T-helper 1 cell (primary cell): ENCODE data around the gene PHC3.
"Not testable (repeated sequence)": the region's sequence is repeated elsewhere in the genome, so short reads cannot be mapped to it uniquely, and the experiment has no call there.

Source experiments
- DNase-seq, 5 donors: peaks; one replicate each; pipeline ENCODE4 v3.0.0-alpha.2; 2012 to 2020

Gene PHC3

DNA sequence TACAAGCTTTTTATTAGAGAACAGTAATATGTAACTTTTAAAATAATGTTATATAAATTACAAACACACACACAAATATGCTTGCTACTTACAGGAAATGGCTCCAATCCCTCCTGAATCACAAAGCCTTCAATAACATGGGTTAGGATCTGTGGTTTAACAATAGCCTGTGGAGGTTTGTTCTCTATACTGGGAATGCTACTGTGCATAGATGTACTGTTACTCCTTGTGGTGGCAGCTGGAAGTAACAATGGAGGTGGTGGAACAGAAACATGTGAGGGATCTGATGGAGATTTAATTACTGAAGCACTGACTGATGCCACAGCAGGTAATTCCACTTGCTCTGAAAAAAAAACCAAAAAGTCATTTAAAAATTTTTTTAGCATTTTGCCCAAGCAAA, 64.4 kb downstream of the PHC3 start:
- DNase-seq, result no peak

DNA sequence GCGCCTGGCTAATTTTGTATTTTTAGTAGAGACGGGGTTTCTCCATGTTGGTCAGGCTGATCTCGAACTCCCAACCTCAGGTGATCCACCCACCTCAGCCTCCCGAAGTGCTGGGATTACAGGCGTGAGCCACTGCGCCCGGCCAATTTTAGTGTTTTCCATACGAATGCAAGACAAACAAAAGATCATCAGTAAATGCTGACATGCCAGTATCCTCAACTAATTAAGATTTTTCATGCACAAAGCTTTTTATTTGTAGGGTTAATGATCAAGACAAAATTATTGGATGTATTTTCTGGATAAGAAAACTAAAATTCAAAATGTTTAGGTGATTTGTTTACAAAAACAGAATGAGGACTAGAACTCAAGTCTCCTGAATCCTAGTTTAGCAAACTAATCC, 67.4 kb downstream of the PHC3 start:
- DNase-seq, result not testable (repeated sequence)

DNA sequence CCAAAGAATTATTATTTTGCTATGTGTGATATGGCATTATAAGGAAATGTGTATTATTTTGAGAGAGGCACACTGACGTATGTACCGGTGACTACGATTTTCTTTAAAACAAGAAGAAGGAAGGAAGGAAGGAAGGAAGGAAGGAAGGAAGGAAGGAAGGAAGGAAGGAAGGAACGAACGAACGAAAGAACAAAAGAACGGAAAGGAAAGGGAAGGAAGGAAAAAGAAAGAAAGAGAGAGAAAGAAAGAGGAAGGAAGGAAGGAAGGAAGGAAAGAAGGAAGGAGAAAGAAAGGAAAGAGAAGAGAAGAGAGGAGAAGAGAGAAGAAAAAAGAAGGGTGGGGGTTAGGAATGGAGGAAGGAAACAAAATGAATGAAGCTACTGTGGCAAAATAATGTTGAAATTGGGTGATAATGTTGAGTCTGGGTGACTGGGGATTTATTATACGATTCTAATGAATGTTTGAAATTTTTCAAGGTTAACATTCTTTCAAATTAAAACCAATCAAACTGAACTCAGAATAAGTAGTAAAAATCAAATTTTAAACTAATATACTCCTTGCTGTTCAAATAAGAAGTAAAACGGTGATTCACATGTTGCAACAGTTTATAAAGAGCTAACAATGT, 70.3 kb downstream of the PHC3 start:
- DNase-seq, result no peak

DNA sequence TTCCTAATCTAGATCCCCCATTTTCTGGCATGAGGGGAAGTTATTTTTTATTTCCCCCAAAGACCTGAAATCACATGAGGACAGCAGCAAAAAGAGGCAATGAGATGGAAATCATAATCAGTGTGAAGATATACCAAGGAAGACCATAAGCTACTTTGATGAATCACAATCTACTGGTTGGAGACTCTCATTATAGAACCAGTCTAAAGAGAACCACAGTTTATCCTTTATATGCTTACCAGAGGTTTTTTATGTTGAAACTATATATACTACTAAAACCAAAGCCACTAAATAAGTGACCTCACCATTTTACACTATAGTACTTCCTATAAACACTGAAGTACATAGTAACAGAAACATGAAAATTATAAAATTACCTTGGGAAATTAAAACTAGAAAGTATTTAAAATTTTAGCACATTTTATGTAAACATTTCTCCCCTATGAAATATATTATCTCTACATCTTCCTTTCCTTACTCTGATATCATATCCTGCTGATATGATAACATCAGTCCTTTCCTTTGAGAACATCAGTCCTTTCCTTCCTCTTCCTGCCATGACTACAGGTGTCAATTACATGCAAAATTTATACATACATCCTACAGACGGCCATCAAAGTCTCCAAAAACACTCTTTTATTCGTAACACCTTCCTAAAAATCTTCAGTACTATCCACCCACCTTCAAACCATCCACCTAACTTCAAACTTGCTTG, 71.8 kb downstream of the PHC3 start:
- no peak for DNase-seq

DNA sequence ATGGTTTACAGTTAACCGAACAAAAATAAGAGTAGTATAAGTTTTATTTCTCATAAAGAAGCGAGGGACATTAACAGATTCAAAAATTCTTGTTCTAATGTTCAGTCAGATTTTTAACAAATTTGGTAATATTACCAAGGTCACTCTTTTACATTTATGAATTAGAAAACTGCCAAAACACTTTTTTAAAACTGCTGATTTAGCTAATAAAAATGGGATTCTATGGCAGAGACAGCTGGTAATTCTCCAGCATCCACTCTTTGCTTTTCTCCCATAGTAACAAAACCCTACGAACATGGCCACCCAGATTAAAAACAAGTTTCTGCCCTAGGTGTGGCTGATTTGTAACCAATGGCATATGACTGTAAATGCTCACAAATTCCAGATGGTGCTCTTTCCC, 72.6 kb downstream of the PHC3 start:
- no peak for DNase-seq

DNA sequence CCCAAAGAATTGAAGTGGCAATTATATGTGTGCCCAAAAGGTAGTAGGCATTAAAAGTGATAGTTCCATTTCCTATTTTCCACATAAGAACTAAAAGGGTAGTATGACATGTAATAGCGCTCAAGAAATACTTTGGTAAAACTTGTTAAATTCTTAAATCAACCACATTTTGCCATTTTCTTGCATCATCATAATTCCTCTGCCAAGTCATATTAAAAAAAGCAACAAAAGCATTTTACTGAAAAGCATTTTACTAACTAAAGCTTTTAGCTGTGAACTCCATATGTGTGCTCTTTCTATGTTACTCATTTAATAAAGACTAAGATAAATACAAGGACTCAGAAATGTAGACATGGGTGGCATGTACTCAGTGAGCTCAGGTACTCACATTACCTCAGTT, 73.6 kb downstream of the PHC3 start:
- no peak for DNase-seq

DNA sequence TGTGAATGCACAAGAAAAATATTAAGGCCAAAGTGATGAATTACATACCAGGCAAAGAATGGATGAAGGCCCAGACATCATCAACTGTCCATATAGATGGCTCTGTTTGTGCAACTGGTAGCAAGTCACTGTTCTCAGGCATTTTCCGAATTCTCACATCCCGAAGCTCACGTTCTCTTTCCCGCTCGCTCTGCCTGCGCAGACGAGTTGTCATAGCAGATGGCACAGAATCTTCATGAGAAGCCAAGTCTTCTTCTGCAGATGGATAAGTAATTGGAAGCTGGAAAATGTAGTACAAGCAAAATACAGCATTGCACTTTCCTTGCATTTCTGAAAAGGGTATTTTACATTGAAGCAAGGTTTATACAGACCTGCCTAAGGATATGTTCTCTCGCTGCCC, 79.1 kb downstream of the PHC3 start:
- no peak for DNase-seq

DNA sequence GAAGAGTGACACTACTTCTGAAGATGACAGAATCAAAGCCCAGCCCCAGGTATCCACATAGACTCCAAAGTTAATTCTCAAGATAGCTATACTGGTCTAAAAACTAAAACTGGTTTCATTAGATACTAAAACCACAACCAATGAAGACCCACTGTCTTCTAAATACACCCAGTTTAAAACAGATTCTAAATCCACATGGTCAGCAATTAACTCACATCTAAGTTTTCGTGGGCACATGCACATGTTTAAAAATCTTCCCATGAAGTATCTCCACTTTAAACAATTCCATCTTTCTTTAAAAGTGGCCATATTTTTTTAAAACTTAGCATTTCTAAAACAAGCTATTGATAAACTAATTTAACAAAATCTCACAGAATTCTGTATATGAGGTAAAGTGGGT, 80.6 kb downstream of the PHC3 start:
- no peak for DNase-seq

DNA sequence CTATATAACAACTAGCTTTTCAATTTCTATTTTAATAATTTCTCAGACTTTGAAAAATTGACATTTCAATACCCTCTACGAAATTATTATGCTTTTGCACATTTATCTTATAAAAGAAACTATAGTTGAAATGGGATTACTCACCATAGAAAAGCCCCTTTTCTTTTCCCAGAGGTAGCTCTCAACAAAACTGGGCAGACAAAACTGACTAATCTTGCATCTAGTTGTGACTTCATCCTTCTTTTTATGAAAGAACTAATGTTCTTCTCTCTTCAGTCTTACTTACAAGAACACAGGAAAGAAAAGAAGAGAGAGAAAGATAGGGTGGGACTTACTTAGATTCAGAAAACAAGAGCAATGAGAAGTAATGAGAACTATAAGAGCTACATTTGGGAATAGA, 82.8 kb downstream of the PHC3 start:
- no peak for DNase-seq

DNA sequence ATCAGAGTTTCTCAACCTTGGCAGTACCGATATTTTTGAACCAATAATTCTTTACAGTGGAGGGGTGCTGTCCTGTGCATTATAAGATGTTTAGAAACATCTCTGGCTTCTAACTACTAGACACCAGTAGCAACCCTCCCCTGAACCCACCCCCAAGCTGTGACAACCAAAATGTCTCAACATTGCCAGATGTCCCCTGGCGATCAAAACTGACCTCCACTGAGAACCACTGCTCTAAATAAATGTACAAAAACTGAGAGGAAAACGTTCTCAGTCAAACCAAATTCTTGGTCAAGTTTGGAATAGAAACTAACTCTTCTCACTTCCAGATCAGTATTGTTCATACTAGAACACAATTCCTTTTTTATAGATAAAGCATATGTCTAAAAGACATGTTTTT, 85.2 kb downstream of the PHC3 start:
- no peak for DNase-seq

DNA sequence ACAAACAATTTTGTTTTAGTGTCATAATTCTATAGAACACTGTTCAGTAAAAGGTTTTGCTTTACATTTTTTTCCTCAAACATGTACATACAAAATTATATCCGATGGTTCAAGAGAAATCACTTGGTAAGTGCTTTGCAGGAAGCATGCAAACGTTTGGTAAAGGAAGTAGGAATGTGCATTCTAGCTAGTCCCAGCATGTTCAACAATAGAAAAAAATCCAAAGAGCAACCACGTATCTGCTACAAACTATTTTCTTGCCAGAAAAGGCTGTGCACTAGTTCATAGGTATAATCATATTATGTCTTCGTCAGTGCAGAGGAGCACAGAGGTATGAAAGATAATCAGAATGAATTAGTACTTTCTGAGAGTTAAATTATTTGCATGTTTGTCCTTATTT, 85.8 kb downstream of the PHC3 start:
- no peak for DNase-seq

DNA sequence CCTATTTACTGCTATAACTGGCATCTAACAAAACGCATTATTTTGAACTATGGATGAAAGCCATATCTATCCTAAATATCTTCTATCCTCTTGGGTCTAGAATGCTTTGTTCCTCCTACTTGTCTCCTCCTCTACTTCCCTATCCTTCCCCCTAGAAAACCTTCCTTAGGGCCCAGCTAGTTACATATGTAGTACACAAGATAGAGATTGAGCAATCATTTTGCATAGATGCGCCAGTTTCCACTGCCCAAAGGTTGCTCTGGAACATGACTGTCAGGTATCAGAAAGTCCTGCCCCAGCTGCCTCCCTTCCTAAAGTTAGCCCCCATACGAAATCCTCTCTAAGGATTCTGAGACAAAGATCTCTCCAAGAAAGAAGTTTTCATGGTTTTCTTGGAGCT, 88.6 kb downstream of the PHC3 start:
- no peak for DNase-seq

DNA sequence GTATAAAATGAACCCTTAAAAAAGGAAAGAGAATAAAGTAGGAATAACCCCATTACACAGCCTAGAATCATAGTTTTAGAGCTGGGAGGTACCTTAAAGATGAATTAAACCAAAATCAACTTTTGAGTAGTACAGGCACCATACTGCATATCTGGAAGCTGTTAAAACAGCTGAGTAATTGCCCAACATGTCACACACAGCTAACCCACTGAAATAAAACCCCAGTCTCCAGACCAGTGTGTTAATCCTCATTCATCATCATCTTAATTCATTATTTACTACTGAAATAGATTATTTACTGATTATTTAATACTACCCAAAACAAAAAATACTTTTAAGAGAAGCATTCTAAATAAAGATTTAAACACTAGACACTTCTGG, 90.9 kb downstream of the PHC3 start:
- no peak for DNase-seq

DNA sequence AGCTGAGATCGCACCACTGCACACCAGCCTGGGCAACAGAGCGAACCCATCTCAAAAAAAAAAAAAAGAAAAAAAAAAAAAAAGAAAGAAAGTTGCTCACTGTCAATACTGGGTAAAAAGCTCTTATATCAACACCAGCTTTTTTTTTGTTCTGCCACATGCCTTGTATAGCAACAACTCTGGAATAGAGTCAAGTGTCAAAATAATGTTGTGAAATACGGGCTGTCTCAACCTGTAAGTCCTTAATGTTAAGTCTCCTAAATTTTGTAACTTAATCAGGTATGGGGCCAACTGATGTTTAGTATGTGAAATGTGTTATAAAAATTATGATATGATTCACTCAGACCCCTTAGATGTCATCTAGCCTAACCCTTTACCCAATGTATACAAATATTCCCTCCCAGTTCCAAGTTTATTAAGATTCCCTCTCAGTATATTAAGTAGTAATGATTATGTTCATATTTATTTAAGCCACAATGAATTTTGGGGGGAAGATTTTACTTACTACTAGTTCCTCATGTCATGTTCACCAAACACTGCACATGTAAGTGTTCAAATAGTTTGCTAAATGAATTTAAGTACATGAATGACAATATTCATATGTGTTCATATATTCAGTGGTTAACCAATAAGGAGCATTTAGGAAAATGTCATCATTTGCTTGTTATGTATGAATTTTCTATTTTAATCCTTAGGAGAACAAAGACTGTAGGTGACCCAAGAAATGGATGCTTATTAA, 91.5 kb downstream of the PHC3 start:
- DNase-seq, result no peak

DNA sequence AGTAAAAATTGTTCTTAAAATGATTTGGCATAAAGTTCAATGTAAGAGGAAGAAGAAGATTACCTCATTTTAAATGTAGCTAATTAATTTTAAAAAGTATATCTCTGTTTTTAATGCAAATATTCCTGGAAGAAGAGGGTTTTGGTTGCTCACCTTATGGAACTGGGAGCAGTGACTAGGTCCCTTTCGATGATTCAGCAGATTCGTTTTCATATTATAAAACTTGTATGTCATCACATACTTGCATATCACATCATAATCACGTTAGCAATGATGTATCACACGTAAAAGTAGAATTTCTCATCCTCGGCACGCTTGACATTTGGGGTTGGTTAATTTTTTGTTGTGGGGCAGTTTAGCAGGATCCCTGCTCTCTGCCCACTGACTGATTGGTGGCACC, 96.1 kb downstream of the PHC3 start:
- no peak for DNase-seq

DNA sequence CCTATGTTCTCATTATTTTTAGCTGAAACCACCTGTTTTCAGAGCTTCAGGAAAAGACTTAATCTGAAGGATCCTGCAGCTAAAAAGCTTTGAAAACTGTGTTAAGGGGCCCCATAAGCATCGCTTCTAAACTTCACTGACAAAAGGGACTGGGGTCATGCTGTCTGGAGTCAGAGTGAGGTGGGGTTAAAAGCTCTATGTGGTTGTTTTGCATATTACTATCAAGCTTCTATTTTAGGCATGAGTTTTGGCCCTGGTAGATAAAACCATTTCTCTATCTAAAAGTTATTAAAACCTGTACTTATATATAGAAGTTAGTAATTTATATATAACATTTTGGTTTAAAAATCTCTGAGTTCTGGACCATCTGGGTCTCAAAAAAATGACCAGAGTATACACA, 98.2 kb downstream of the PHC3 start:
- DNase-seq, result no peak

DNA sequence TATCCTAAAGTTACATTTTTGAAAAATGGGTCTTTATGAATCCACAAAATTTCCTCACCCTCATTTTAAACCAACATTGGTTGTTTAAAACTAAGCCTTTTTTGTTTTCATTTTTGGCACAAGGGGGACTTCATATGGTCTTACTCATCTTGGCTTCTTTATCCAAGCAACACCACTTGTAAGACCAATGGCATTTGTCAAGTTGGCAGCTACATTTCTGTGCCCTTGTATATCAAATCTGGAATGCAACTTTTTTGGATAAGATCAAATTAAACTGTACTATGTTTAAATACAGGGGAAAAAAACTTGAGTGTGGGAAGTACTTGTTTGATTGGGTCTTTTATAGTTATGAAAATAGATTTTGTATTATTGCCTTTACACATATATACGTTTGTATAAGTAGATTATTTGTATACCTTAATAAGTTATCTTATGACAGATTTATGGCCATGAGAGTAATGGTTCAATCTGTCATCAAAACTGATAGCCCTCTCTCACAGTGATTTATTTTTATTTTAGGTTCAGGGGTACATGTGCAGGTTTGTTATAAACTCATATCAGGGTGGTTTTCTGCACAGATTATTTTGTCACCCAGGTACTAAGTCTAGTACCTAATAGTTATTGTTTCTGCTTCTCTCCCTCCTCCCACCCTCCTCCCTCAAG, 100.3 kb downstream of the PHC3 start:
- DNase-seq, result no peak

DNA sequence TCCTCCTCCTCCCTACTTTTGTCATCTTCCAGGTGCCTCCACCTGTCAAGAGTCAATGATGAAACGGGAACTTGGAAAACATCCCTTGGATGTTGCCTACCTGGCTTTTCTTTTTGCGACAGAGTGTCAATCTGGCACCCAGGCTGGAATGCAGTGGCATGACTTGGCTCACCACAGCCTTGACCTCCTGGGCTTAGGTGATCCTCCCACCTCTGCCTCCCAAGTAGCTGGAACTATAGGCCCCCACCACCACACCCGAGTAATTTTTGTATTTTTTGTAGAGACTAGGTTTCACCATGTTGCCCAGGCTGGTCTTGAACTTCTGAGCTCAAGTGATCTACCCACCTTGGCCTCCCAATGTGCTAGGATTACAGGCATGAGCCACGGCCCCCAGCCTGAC, 100.9 kb downstream of the PHC3 start:
- no peak for DNase-seq

DNA sequence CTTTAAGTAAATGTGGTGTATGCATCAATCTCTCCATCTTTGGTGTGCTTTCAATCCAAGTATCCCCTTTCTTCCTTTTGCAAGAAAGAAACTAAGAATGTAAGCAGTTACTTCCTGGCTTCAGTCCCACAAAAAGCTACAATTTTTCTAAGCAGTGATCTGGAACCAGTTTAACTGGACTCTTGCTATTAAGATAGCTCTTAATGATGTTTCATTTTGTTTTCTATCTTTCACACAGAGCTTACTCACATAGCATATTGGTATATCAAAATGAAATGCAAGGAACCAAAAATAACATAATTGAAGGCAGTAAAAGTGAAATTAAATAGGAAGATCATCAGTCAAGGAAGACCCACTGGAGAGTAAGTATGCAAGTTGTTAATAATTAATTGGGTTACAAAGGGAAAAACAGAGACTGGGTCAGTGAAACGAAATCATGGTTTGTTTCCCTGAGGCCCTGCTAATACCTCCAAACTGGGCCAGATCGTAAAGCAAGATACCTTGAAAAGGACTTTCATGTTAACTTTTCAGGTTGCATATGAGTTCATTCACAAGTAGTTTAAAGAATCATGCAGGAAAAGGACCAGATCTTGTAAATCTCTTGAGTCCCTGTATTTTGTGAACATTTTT, 101.9 kb downstream of the PHC3 start:
- DNase-seq, result no peak

DNA sequence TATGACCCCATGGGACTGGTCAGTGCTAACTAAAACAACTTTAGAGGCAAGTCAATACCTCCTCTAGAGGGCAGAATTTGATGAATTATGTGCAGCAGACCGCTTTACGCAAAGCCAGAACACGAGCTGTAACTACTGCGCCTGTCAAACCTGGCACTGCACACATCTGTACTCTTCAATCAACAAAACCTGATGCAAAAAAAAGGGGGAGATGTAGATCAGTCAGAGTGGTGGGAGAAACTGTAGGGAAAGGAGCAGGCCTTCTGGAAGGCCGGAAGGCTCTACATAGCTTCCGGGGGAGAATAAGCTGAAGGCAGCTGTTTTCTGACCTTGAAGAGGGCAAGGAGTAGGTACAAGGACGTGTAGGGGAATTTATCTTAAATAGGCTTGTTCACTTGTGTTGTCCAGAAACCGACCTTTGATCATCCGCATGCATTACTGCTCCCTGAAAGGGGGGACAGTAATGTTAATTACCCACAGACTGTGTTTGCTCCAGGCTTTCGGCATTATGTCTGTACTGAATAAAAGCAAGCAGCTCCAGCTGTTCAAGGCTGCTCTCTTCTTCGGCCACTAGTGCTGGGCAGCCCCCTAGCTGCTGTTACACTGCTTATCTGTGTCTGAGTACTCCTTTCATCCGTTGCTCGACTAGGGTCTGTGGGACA, 102.8 kb downstream of the PHC3 start:
- DNase-seq, result no peak

DNA sequence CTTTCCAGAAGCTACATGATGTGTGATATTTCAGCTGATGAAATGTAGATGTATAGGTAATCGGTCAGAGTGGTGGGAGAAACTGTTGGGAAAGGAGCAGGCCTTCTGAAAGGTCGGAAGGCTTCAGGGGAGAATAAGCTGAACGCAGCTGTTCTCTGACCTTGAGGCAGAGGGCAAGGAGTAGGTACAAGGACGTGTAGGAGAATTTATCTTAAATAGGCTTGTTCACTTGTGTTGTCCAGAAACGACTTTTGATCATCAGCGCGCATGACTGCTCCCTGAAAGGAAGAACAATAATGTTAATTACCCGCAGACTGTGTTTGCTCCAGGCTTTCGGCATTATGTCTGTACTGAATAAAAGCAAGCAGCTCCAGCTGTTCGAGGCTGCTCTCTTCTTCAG, 104.2 kb downstream of the PHC3 start:
- DNase-seq, result no peak

DNA sequence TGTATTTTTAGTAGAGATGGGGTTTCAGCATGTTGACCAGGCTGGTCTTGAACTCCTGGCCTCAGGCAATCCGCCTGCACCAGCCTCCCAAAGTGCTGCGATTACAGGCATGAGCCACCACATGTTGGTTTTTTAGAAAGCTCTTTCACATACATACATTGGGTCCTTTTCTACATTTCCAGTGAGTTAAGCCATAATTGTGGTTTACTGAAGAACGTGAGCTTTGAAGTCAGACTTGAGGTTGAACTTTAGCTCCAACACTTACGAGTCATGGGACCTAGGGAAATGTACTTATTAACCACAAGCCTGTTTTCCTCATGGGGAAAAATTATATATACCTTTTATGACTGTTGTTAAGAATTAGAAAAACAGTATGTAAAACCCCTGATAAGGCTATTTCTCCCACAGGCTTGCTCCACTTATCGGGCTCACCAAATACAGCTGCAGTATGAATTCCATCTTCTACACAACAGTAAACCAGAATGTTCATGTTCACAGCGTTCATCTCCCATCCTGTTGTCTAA, 104.8 kb downstream of the PHC3 start:
- DNase-seq, result peak in 1 of 5 donors; percentile 40
